Uterine smooth muscle cell (primary cell): ENCODE measurements around the gene MDC1. TPM values are rescaled to one million over a fixed set of nuclear protein-coding genes. Genes with fewer than 3 reads are reported as not detected.

ENCODE experiments used
- total RNA-seq: library from RNA; depleted of rRNA; stranded (reverse); fragments of >200 nt; gene quantifications from 2 replicates; pipeline ENCODE4 v1.2.3, GENCODE V29; 2014

Gene MDC1
- 4.6 and 13.2 TPM in 2 replicates for total RNA-seq

GRCh38 chr6:30717129-30717844 is at the start of gene MDC1:
TSS of gene MDC1 (minus strand) at chr6:30717281. CDS start at chr6:30715175, 2,106 bp downstream.

GRCh38 chr6:30744054-30744805 is 27.1 kb upstream of the MDC1 start, which contains the start of gene IER3:
TSS of gene IER3 (minus strand) at chr6:30744547. CDS start at chr6:30744518, 29 bp downstream.

GRCh38 chr6:30742316-30743098 is 25.4 kb upstream of the MDC1 start, which contains the start of gene FLOT1:
TSS of gene FLOT1 (minus strand) at chr6:30742687. CDS start at chr6:30742189, 498 bp downstream.

GRCh38 chr6:30719791-30720737 is 3.0 kb upstream of the MDC1 start, which contains the start of gene TUBB:
TSS of gene TUBB (plus strand) at chr6:30720352. CDS start at chr6:30720507, 155 bp downstream.

GRCh38 chr6:30690403-30691207 is 26.5 kb downstream of the MDC1 start, which contains the start of gene NRM:
TSS of gene NRM (minus strand) at chr6:30690984. CDS start at chr6:30690974, 10 bp downstream.

GRCh38 chr6:30686009-30686907 is 30.8 kb downstream of the MDC1 start, which contains the start of gene PPP1R18:
TSS of gene PPP1R18 (minus strand) at chr6:30686645. CDS start at chr6:30686018, 627 bp downstream.

GRCh38 chr6:30672445-30673253 is 44.4 kb downstream of the MDC1 start, which contains the start of gene DHX16:
TSS of gene DHX16 (minus strand) at chr6:30673006. CDS start at chr6:30672841, 165 bp downstream.

Other genes starting within 250 kb of the MDC1 start
- 166 and 211 TPM in 2 replicates for gene HLA-E, start 227.8 kb downstream of the MDC1 start, total RNA-seq
- 56.8 and 62.1 TPM in 2 replicates for gene GNL1, start 160.8 kb downstream of the MDC1 start, total RNA-seq
- 3.6 and 4.5 TPM in 2 replicates for gene PRR3, start 160.0 kb downstream of the MDC1 start, total RNA-seq
- 45.4 and 62.5 TPM in 2 replicates for gene ABCF1, start 145.8 kb downstream of the MDC1 start, total RNA-seq
- gene PPP1R10, start 100.0 kb downstream of the MDC1 start, total RNA-seq: 18.0 and 20.0 TPM in 2 replicates
- 55.4 and 87.9 TPM in 2 replicates for gene MRPS18B, start 99.4 kb downstream of the MDC1 start, total RNA-seq
- 3.4 and 5.1 TPM in 2 replicates for gene ATAT1, start 90.4 kb downstream of the MDC1 start, total RNA-seq
- gene C6orf136, start 70.1 kb downstream of the MDC1 start, total RNA-seq: 3.6 and 3.9 TPM in 2 replicates
- gene DHX16, start 44.3 kb downstream of the MDC1 start, total RNA-seq: 39.2 and 51.0 TPM in 2 replicates
- 49.8 and 53.6 TPM in 2 replicates for gene PPP1R18, start 30.6 kb downstream of the MDC1 start, total RNA-seq
- gene NRM, start 26.3 kb downstream of the MDC1 start, total RNA-seq: 2.2 and 4.0 TPM in 2 replicates
- gene TUBB, start 3.1 kb upstream of the MDC1 start, total RNA-seq: 508 and 873 TPM in 2 replicates
- 154 and 155 TPM in 2 replicates for gene FLOT1, start 25.4 kb upstream of the MDC1 start, total RNA-seq
- gene IER3, start 27.3 kb upstream of the MDC1 start, total RNA-seq: 41.9 and 49.7 TPM in 2 replicates
- gene DDR1, start 167.2 kb upstream of the MDC1 start, total RNA-seq: 8.6 and 22.4 TPM in 2 replicates
- 11.2 and 13.1 TPM in 2 replicates for gene GTF2H4, start 190.9 kb upstream of the MDC1 start, total RNA-seq
- gene VARS2, start 197.0 kb upstream of the MDC1 start, total RNA-seq: 21.4 and 21.5 TPM in 2 replicates
- not detected in 2 replicates for gene SFTA2, start 214.9 kb upstream of the MDC1 start, total RNA-seq
- gene MUCL3, start 223.7 kb upstream of the MDC1 start, total RNA-seq: not detected in 2 replicates